GM12892 (cell line): ENCODE data around the gene SCLT1.

ENCODE experiments used
- POLR2AphosphoS5 ChIP-seq: IDR thresholded peaks from 2 replicates; pipeline ENCODE4 v1.6.1; 2011; ENCODE audit warnings: low read depth, low read length, control low read depth
- TAF1 ChIP-seq: IDR thresholded peaks from 2 replicates; pipeline ENCODE4 v1.6.1; 2011; ENCODE audit warnings: low read depth, mild to moderate bottlenecking, control low read depth, low read length, borderline replicate concordance

- TF ChIP-seq TAF1: no peak
- no peak for TF ChIP-seq POLR2AphosphoS5
Observed at GRCh38 chr4:128942607-128943006, 150.7 kb downstream of the SCLT1 start.
